VCaP (cell line): ENCODE results near the gene IFNGR2.

ENCODE experiments used
- H3K27ac ChIP-seq: fragments of 450-650 bp; 2 replicates; pipeline ENCODE4 v1.5.1; 2017
- CTCF ChIP-seq: fragments of 450-650 bp; conservative IDR thresholded peaks from 2 replicates; pipeline ENCODE4 v1.5.1; 2017; ENCODE audit warnings: mild to moderate bottlenecking, moderate library complexity

IFNGR2 gene

GRCh38 chr21:33421713-33422393, 18.6 kb downstream of the IFNGR2 start:
- H3K27ac ChIP-seq: no peak overlapping the region
- TF ChIP-seq CTCF: no peak

- TF ChIP-seq CTCF: no peak
- H3K27ac ChIP-seq: no peak overlapping the region; the same call in 1 of the 2 replicates
Measured at GRCh38 chr21:33424214-33424613, 21.0 kb downstream of the IFNGR2 start.

GRCh38 chr21:33425825-33426224, 22.6 kb downstream of the IFNGR2 start:
- peak overlapping the region; percentile 2; the same call in 1 of the 2 replicates for H3K27ac ChIP-seq
- no peak for TF ChIP-seq CTCF

GRCh38 chr21:33427051-33427450, 23.8 kb downstream of the IFNGR2 start:
- peak overlapping the region; percentile 35 for H3K27ac ChIP-seq
- no peak for TF ChIP-seq CTCF

GRCh38 chr21:33428669-33429068, 25.5 kb downstream of the IFNGR2 start:
- H3K27ac ChIP-seq: peak overlapping the region; percentile 35
- TF ChIP-seq CTCF: no peak

- no peak for TF ChIP-seq CTCF
- H3K27ac ChIP-seq: no peak overlapping the region
Measured at GRCh38 chr21:33430858-33431257, 27.6 kb downstream of the IFNGR2 start.

- H3K27ac ChIP-seq: no peak overlapping the region
- no peak for TF ChIP-seq CTCF
Measured at GRCh38 chr21:33432496-33432895, 29.3 kb downstream of the IFNGR2 start.
